Measurements from ENCODE around the gene TTC7B.

Gene TTC7B

DNA sequence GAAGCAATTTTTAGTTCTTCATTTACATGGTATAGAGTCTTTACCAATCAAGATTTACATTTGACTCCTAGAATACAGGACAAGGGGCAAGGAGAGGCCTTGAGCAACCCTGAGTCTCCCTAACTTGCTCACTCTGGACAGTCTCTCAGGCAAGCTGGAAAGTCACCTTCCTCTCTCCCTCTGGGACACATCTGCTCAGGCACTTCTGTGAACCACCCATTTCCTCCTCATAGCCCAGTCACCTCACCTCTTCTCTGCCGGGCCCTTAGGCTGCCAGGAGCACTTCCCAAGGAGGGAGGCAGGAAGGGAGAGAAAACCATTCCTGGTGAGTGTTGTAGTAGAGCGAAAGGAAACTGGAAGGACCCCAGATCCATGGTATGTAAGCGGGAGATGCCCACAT, 202.8 kb downstream of the TTC7B start:
- DNase-seq: no peak

DNA sequence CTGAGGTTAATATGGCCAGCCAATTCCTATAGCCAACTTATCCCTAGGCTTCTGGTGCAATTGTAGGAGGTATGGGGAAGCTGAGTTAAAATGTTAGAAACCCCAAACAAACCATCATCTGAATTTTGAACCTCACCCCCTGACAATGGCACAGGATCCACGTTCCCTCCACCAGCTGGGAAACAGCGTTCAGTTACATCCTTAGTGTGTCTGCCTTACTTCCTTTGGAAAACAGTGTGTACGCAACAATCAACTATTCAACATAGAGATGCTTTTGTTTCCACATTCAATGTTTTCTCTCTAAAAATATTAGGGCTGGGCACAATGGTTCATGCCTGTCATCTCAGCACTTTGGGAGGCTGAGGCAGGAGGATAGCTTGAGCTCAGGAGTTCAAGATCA, 203.4 kb downstream of the TTC7B start:
- no peak for DNase-seq

DNA sequence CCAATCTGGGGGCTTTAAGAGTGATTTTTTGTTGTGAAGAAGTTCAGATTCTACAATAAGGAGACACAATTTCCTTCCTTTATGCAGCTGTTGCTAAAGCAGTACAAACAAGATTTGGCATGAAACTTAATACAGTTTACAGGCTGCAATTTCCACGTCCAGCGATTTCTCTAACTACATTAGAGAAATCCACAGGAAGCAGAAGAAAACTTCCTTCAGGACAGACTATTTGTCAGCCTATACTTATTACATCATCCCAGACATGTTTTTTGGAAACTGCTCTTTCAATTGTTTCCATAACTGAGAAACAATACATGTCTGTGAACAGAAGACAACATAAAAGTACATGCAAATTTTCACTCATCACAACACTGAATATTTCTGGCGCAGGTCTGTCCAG, 204.3 kb downstream of the TTC7B start:
- no peak for DNase-seq

DNA sequence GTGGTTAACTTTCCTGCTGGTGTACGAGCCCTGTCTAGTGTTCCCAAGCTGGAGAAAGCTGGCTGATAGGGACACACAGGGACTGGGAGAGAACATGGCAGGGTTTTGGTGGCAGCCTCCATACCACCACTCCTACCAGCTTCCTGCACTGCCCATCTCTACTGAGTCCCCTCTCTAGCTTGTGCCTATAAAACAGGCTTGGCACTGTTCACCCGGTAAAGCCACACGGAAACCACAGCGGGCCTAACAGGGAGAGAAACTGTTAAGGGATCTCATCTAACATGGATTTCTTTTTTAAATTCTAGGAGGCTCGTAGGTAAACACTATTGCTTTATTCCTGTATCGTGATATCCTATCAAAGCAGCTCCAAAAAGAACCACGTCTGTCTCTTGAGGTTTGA, 204.7 kb downstream of the TTC7B start:
- no peak for DNase-seq

DNA sequence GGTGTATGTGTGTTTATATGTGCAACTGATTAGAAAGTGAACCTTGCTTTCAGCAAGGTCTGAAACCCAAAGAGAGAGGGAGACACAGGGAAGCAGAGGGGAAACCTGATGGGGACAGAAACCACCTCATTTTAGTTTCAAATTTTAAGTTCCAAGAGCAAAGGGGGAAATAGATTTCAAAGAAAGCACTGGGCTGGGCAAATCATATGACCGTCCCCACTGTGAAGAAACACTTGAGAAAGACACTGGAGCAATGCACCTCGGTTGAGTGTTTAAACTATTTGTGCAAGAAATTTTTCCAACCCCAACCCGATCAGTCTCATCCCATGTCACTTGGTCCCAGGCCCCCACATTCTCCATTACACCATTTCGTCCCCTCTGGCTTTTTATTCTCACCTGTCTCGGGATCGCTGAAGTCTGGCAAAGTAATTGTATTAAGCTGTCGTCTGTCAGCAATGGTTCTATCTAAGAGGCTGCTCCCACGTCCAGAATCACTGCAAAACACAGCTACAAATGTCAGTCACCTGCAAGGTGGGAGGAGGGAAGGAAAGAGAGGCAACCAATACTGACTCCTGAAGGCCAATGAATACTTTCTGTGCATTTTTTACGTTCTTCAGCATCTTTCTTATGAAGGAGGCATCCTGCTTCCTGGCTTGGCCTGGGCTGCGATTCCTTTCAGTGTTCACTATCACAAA, 205.7 kb downstream of the TTC7B start:
- DNase-seq: no peak

DNA sequence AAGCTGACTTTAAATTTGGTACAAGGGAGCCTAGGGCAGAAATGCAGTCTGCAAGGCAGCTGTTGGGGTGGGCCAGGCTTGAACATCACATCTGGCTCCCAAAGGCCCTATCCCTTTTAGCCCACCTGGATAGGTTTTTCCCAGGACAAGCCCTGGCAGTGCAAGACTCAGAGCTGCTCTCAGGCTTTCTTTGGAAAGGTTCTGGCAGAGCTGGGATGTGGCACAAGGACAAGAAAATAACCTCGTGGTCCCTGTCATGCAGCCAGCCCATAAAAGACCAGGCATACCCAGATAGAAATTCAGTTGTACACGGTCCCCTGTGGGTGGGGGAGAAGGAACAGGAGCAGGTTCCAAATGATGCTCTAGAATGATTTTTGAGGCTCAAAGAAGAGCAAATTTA, 206.9 kb downstream of the TTC7B start:
- DNase-seq: no peak

DNA sequence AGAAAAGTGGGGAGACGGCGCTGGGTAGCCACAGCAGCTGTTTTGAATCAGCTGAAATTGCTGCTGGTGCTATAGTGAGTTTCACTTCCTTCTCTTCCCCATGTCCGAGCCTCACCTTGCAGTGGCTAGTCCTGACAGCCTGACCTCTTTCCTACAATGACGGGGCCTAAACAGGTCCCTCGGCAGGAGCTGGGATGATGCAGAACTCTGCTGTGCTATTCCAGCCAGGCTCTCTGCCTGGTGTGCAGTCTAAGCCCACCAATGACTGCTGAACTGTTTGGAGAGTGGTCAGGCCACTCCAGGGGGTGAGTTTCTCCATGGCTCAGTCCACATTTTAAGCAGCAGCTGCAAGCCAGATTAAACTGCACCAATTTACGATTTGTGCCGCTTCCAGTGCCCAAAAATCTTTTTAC, 207.3 kb downstream of the TTC7B start:
- DNase-seq: no peak

DNA sequence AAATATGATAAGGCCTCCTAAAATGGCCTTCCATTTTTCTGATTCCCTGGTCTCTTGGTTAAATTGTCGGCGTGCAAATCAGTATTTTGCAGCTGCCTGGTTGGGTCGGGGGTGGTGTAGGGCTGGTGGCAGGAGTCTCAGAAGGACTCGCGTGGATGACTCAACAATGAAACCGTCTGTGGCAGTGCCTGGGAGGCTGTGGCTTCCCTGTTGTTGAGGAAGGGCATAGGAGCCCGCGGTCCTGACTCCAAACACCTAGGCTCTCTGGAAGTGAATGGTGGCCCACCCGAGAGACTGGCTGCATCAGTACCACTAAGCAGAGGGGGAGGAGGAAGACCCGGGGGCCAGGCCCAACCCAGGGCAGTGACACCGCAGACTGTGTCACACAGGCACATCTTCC, 207.9 kb downstream of the TTC7B start:
- DNase-seq: no peak

DNA sequence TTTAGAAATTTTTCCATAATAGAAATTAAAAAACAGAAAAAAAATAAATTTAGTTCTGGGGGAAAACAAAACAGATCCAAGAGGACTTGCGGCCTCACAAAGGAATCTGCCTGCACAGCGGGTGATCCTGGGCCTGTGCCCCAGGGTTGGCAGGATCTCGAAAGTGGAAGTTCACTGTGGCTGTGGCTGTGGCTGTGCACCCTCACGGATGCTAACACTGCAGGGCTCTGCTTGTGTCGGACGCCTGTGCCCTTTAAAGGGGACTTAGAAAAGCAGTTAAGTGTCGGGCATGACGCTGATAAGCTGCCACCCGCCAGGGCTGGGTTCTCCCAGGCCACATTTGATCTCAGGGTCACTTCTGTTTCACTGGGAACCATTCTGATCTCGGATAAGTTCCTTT, 209.1 kb downstream of the TTC7B start:
- DNase-seq: no peak

DNA sequence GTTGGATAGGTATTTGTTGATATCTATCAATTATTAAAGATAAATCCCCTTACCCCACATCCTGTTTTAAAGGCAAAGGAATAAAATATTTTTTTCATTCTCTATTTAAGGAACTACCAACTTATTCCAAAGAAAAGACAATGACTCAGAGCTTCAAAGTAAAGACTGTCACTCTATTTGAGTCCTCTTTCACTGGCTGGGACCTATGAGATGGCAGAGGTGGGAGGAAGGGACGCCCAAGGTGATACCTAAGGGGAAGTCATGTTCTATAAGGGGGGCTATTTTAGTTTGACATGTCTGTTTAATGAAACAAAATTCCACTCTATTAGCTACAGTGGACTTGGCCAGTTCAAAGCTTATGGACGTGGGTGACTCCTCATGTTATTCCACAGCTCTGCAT, 209.8 kb downstream of the TTC7B start:
- DNase-seq: no peak

DNA sequence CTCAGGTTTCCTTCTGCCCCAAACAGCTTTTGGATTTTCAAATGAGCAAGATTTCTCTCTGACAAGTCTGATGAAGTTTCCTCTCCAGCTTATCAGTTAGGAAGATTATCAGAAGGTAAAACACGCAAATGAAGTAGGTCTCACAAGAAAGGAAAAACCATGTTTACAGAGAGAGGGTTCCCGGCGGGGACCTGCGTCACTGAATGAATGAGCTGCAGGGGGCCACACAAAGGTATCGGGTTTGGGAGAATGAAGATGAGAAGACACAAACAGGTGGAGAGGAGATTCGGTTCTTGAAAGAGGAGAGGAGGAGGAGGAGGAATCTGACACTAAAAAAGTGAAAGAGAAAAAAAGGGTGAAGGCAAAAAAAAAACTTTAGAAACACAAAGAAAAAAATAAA, 210.8 kb downstream of the TTC7B start:
- no peak for DNase-seq

DNA sequence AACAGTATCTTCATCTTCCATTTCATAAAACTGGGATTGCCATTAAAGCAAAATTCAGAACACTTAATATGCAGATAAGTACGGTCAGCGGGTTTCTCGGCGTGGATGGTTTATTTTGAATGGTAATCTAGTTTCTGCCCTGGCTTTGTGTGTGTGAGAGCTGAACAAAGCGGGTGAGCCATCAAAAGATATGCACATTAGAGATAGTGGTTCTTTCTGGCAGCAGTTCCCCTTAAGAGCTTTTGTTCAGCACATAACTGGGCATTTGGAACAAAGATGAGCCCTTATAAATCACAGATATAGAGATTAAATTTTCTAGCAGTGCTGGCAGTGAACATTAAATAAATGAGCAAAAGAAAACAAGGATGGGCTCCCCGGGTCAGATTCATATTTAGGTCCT, 211.9 kb downstream of the TTC7B start:
- DNase-seq: peak in 1 of 3 experiments; percentile 65

DNA sequence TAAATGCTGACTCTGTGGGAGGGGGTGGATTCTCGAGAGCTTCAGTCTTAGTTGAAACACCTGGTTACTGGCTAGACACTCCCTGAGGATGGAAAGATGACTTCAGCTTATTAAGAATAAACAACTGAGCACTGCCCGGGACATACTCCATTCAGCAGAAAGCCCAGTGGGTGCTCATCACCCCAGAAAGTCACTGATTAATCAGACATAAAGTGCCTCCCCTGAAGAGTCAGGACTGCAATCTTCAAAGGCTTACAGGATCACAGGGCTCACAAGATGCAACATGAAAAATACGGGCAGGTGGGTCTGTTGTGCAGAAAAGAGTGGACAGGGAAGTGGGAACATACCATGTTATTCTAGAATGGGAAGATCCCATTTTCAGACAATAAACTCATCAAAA, 212.4 kb downstream of the TTC7B start:
- peak in 1 of 3 experiments; percentile 32 for DNase-seq

DNA sequence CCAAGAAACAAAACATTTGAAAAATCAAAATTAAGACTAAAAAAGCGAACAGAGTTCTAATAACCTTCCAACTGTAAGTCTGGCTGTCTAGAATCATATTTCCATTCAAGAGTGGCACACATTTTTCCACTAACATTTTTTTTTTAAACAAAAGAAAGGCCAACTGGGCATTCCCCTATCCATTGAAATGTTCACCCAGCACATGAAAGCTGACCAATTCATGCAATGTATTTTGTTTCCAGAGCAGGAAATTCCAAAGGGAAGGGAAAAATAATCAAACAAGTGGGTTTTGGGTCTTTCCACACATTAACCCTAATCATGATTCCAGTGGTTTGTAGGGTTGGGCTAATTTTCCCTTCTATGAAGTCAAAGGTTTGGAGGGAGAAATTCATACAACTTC, 212.9 kb downstream of the TTC7B start:
- no peak for DNase-seq

DNA sequence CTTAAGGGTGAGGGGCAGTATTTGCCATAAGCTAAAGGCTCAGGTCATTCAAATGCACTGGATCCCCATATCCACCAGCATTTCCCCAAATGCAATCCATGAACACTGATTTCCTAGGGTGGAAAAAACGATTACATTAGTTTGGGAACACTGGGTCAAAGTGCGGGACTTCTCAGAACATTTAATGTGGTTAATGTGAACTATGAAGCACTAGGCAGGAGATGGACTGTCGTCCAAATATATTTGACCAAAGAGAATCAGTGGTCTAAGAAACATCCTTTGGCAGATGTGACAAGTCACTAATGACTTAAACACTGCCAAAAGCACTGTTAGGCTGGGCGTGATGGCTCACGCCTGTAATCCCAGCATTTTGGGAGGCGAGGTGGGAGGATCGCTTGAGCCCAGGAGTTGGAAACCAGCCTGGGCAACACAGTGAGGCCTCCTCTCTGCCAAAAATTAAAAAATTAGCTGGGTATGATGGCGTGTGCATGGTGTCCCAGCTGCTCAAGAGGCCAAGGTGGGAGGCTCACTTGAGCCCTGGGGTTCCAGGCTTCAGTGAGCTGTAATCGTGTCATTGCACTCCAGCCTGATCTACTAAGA, 214.0 kb downstream of the TTC7B start:
- no peak for DNase-seq

DNA sequence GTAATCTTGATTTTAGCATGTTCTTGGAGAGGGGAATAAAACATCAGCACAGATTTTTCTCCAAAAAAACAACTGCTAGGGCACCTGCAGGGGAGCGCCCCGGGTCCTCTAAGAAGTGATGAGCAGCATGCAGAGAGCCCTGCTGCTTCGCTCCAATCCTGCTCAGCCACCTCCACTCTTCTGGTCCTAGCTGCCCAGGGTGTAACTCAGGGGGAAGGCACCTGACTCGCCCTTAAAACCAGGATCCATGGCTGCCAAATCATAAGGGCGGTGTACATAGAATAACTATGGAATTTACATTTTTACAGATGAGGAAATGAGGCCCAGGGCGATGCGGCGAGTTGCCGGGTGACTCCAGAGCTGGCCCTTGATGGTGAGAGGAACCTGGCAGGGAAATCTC, 214.7 kb downstream of the TTC7B start:
- DNase-seq: no peak

DNA sequence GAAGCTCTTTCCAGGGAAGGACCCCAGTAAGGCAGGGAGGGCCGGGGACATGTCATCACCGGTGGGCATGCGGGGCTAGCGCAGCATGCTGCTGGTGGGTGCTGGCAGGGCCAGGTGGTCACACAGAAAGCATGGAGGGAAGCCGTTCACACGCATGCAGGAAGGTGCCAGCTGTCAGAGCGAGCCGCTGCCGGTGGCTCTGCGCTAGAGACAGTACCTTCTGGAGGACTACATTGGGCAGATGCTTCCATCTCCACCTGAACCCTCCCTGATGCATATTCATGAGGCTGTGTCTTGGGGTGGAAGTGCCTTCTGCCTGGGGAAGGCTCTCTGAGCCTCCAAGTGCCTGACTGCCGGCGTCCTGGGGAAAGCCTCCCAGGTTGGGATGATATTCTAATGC, 215.6 kb downstream of the TTC7B start:
- DNase-seq: no peak

DNA sequence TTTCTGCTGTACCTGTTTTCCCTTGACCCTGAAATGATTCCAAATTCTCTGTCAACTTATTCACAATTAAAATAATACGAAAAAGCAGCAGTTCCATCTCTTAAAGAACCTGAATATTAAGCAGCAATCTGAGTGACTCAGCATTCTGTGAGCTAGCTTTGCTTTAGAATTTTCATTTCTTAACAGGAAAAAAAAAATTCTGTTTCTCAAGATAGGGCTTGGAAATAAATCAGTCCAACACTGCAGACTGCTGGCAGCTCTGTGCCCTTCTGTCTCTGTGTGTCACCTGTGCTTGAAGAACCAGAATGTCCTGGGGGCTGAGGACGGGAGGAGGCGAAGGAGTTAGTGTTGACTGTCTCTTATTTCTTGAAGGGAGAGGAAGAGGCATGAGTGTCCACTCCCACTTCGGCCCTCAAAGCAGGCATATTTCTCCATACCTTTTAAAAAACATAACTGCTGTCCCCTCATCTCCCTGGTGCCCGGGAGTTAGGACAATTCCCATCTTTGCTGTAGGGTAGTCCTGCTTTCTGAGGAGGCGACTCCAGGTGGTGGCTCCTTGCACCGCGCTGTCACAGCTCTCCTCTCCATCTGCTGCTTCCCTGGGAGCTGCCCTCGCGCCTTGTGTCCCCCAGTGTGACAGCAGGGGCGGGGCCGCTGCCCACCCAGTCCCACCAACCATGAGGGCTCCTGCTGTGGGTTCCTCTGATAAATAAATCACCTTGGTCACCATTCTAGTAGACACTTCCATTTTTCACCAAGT, 216.3 kb downstream of the TTC7B start:
- peak in 2 of 3 experiments; percentile 32 to 75 for DNase-seq

DNA sequence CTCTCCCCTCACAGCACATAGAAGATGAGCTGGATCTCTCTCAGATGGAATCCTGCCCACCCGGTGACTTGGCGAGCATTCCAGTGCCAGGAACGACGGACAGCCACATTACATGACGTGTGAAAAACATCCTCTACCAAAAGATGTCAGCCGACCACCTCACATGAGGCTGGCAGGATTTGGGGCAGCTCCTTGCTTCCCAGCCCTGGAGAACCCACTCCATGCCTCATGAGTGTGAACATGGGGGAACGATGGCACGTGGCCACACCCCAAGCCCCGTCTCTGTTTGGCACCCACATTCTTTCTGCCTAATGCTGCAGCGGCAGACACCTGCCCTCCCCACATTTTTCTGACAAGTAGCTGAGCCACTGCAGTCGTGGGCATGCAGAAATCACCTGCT, 216.9 kb downstream of the TTC7B start:
- DNase-seq: no peak

DNA sequence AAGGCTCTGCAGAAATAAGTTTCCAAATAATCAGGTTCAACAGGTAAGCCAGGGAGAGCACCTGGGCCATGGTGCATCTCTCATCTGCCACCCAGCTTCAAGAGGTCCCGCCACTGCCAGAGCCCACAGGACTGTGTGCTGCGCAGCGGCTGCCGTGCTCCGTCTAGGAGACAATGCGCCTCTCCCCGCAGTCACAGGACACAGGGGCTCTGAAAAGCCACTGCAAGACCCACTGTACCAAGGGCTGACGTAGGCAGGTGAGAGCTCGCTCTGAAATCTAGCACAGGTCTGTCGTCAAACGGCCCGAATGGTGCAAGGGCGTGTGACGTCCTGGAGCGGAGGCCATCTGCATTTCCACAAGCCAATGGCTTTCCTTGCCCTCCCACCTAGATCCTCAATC, 218.3 kb downstream of the TTC7B start:
- no peak for DNase-seq

DNA sequence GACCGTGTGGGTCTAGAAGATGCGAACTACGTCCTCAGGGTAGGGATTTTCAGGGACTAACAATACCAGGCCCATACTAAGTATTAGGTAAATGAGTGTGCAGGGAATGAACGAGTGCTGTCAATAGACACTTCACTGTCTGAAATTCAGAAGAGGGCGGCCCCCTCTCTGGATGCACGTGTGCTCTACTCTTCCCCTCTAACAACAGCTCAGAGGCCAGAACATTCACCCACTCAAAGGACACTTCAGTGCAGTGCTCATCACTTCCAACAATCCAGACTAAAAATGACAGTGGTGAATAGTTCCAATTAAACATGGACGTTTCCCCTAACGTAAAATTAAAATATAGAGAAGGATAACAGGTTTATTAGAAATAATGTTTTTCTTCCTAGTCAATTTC, 219.5 kb downstream of the TTC7B start:
- DNase-seq: peak in 1 of 3 experiments; percentile 54

DNA sequence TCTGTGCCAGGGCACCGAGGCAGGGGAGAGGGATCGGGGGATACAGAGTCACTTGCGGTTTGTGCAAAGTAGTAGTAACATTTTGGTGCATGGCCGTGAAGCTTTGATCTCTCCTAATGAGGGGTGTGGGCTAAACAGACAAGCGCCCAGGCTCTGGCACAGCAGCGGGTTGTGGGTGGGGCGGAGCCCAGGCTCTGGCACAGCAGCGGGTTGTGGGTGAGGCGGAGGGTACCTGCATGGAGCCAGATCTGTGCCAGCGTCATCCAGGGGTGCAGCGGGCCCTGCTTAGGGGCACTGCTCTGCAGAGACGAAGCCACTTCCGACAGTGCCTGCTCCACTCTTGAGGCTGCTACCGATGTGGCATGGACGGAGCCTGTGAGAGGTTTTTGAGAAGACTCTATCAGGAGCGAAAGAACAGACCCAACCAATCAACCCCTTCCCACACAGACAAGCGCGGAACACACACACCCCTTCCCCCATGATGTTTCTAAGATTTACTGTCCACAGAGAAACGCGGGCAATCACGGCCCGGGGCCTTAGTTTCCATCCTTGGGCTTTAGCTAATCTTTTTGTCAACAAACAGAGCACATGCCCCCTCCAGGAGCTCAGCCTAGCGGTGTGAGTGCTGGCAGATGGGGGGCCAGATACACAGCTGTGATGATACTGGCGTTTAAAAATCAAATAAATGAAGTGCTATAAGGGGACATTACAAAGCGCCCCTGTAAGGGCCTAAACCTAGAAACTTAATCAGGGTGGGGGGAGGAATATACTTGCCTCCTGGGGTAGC, 222.8 kb downstream of the TTC7B start:
- peak in 1 of 3 experiments; percentile 31 for DNase-seq

DNA sequence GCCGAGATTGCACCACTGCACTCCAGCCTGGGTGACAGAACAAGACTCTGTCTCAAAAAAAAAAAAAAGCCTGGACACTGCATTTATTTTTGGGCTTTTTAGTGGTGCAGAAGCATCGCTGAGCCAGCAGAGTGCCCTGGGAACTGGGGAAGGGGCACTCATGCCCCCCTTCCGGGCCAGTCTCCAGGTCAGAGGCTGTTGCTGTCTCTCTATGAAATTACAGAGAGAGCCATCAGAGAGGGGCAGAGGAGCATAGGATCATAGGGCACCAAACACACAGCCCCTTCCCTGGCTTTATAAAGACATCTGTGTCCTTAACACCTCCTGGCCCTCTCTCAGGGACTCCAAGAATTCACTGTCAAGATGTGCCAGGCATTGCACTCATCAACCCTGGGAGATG, 223.6 kb downstream of the TTC7B start:
- DNase-seq: no peak

DNA sequence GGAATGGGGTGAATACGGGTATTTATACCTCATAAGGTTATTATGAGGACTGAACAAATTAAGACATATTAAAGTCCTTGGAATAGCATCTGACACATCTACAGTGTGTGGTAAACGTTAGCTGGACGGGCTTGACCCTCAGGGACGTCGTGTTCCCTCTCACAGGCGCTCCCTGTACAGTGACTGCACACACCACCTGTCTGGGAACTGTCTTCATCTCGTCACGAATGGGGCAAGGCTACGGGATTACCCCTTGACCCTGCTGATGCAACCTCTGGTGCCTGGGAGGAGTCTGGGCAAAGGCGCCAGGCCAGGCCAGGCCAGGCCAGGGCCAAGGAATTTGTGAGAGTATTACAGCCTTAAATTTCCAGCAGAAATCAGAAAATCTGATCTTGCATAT, 228.3 kb downstream of the TTC7B start:
- DNase-seq: no peak
